PC-3 (cell line): ENCODE data around the gene CPOX. TPM values are rescaled to one million over a fixed set of nuclear protein-coding genes. Genes with fewer than 3 reads are reported as not detected.

ENCODE experiments used
- ATAC-seq: fragments of 200-7000 bp; cut with Tn5 transposase; 2 replicates; pipeline ENCODE4 v1.9.1; 2020; ENCODE audit warnings: mild to moderate bottlenecking, moderate library complexity
- BruUV-seq: library from RNA; stranded (reverse); fragments of 400-500 nt; replicated peaks from 2 replicates; lab custom pipeline; 2021; lab: Mats Ljungman, UMichigan
- CTCF ChIA-PET: fragments of 300-600 bp; sonication (Branson Sonifier 250); formaldehyde crosslinking; loops from one replicate; lab custom pipeline; 2022; ENCODE audit warnings: antibody characterized with exemption; lab: Charles Lee
- POLR2A ChIA-PET: fragments of 300-600 bp; sonication (Branson Sonifier 250); formaldehyde crosslinking; loops from one replicate; lab custom pipeline; 2022; ENCODE audit warnings: antibody characterized with exemption; ENCODE audit not compliant: unreplicated experiment; lab: Charles Lee
- DNase-seq: peaks from one replicate; pipeline ENCODE4 v3.0.0-alpha.2; 2015
- H2AFZ ChIP-seq: fragments of 300-600 bp; sonication (generic); 2 replicates; pipeline ENCODE4 v1.6.0; 2016; ENCODE audit warnings: antibody characterized with exemption, low read length
- H3F3A ChIP-seq: fragments of 300-600 bp; sonication (generic); one replicate; pipeline ENCODE4 v1.6.0; 2017; ENCODE audit warnings: antibody characterized with exemption, low read length, control low read depth, mild to moderate bottlenecking; ENCODE audit not compliant: unreplicated experiment
- H3K27ac ChIP-seq: fragments of 300-600 bp; sonication (generic); 2 replicates; pipeline ENCODE4 v1.5.1; 2016; ENCODE audit warnings: mild to moderate bottlenecking, low read length
- H3K27me3 ChIP-seq: fragments of 300-600 bp; sonication (generic); 2 replicates; pipeline ENCODE4 v1.6.1; 2016; ENCODE audit warnings: low read length, mixed read lengths
- H3K36me3 ChIP-seq: fragments of 300-600 bp; sonication (generic); 2 replicates; pipeline ENCODE4 v1.6.1; 2016; ENCODE audit warnings: low read depth, mixed run types, low read length, mixed read lengths
- H3K4me1 ChIP-seq: fragments of 300-600 bp; sonication (generic); 2 replicates; pipeline ENCODE4 v1.5.1; 2016; ENCODE audit warnings: low read length; ENCODE audit not compliant: insufficient read depth
- H3K4me2 ChIP-seq: fragments of 300-600 bp; sonication (generic); 2 replicates; pipeline ENCODE4 v1.6.0; 2016; ENCODE audit warnings: low read length
- H3K4me3 ChIP-seq: fragments of 300-600 bp; sonication (generic); 2 replicates; pipeline ENCODE4 v1.5.1; 2016; ENCODE audit warnings: mild to moderate bottlenecking, low read length, mixed read lengths
- H3K79me2 ChIP-seq: fragments of 300-600 bp; sonication (generic); 2 replicates; pipeline ENCODE4 v1.6.1; 2017; ENCODE audit warnings: low read length, mixed read lengths
- H3K9ac ChIP-seq: fragments of 300-600 bp; sonication (generic); 2 replicates; pipeline ENCODE4 v1.6.0; 2016; ENCODE audit warnings: mild to moderate bottlenecking, low read length
- H3K9me2 ChIP-seq: fragments of 300-600 bp; sonication (generic); replicated peaks from 2 replicates; pipeline ENCODE4 v1.6.1; 2016; ENCODE audit warnings: mixed run types, low read length, mixed read lengths
- H3K9me3 ChIP-seq: fragments of 300-600 bp; sonication (generic); 2 replicates; pipeline ENCODE4 v1.6.1; 2016; ENCODE audit warnings: low read length, mixed read lengths
- H4K20me1 ChIP-seq: fragments of 300-600 bp; sonication (generic); 2 replicates; pipeline ENCODE4 v1.6.1; 2016; ENCODE audit warnings: low read length, mixed read lengths
- EZH2 ChIP-seq: fragments of 300-600 bp; sonication (generic); IDR thresholded peaks from one replicate; pipeline ENCODE4 v1.6.1; 2017; ENCODE audit warnings: antibody characterized with exemption, mild to moderate bottlenecking, low read length; ENCODE audit not compliant: unreplicated experiment
- EZH2phosphoT487 ChIP-seq: fragments of 300-600 bp; sonication (generic); IDR thresholded peaks from 2 replicates; pipeline ENCODE4 v1.6.1; 2018; ENCODE audit warnings: mild to moderate bottlenecking, antibody characterized with exemption, low read length, borderline replicate concordance
- intact Hi-C: fragments of 100-400 bp; cut with micrococcal nuclease; formaldehyde crosslinking; loops from 2 replicates; pipeline ENCODE4 v1.9.0; 2023
- total RNA-seq: library from RNA; depleted of rRNA; stranded (reverse); fragments of >200 nt; gene quantifications from 2 replicates; pipeline ENCODE4 v1.2.3, GENCODE V29; 2014
- TF ChIP-seq, protein P1 (sequence below): fragments of 300-600 bp; sonication (generic); conservative IDR thresholded peaks from 2 replicates; pipeline ENCODE4 v1.5.1; 2017; ENCODE audit warnings: antibody characterized with exemption, low read depth, mild to moderate bottlenecking, low read length

The CPOX gene
- total RNA-seq, 1 experiment from 2014 or later = 62.0 TPM

GRCh38 chr3:98630416-98630815 is 37.0 kb upstream of the CPOX start:
- H3K9ac ChIP-seq = no peak overlapping the region
- H2AFZ ChIP-seq = no peak overlapping the region
- H3K4me1 ChIP-seq = no peaks in the 10 kb centered on the region
- H3K27ac ChIP-seq = no peak overlapping the region
- CTCF ChIA-PET = no interaction called here
- no peak for DNase-seq
- intact Hi-C loops = no loop called here
- no peaks in the 10 kb centered on the region for H3F3A ChIP-seq
- H3K9me2 ChIP-seq = 0 out of 2 replicates have a peak, but pooled peaks cover 2% of the 10 kb centered on the region
- ATAC-seq = no peak
- BruUV-seq = no TSS peak
- no peaks in the 10 kb centered on the region for H3K79me2 ChIP-seq
- H3K9me3 ChIP-seq = no peaks in the 10 kb centered on the region
- H3K4me3 ChIP-seq = no peak overlapping the region
- no peaks in the 10 kb centered on the region for H3K27me3 ChIP-seq
- TF ChIP-seq EZH2phosphoT487 (no peak), EZH2 (no peak)
- TF ChIP-seq, protein P1, sequence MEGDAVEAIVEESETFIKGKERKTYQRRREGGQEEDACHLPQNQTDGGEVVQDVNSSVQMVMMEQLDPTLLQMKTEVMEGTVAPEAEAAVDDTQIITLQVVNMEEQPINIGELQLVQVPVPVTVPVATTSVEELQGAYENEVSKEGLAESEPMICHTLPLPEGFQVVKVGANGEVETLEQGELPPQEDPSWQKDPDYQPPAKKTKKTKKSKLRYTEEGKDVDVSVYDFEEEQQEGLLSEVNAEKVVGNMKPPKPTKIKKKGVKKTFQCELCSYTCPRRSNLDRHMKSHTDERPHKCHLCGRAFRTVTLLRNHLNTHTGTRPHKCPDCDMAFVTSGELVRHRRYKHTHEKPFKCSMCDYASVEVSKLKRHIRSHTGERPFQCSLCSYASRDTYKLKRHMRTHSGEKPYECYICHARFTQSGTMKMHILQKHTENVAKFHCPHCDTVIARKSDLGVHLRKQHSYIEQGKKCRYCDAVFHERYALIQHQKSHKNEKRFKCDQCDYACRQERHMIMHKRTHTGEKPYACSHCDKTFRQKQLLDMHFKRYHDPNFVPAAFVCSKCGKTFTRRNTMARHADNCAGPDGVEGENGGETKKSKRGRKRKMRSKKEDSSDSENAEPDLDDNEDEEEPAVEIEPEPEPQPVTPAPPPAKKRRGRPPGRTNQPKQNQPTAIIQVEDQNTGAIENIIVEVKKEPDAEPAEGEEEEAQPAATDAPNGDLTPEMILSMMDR = no peak
- POLR2A ChIA-PET = no interaction called here
- no peaks in the 10 kb centered on the region for H3K36me3 ChIP-seq
- H4K20me1 ChIP-seq = no peaks in the 10 kb centered on the region
- no peak overlapping the region for H3K4me2 ChIP-seq

GRCh38 chr3:98628317-98628716 is 34.9 kb upstream of the CPOX start:
- DNase-seq (no peak), ATAC-seq (no peak)
- Histone ChIP-seq H2AFZ (no peak overlapping the region), H3K36me3 (no peaks in the 10 kb centered on the region), H3K9me3 (no peaks in the 10 kb centered on the region), H3K79me2 (no peaks in the 10 kb centered on the region), H3K27ac (no peak overlapping the region), H3K27me3 (no peaks in the 10 kb centered on the region), H3K9me2 (no peaks in the 10 kb centered on the region), H3K4me1 (no peaks in the 10 kb centered on the region), H3K4me2 (no peak overlapping the region), H3K4me3 (no peak overlapping the region), H3F3A (no peaks in the 10 kb centered on the region), H3K9ac (no peak overlapping the region), H4K20me1 (no peaks in the 10 kb centered on the region)
- intact Hi-C loops = no loop called here
- ChIA-PET POLR2A (no interaction called here), CTCF (no interaction called here)
- BruUV-seq = no TSS peak
- no peak for TF ChIP-seq EZH2
- TF ChIP-seq, protein P1 = no peak
- TF ChIP-seq EZH2phosphoT487 = no peak

DNA sequence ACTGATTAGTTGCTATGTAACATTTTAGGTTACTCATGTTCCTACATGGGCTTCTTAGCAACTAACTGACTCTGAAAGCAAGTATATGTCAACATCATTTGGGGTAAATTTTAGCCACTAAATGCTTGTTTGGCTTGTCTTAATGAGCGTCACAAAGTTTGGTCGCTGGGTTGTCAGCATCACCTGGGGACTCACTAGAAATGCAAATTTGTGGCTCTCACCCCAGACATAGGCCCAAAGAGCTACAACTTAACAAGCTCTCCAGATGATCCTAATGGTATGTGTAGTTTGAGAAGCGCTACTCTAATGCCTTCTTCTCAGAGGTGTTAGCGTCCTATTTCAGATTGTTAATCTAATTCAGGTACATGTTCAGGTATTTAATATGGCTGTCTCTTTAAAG is 32.7 kb upstream of the CPOX start:
- ATAC-seq = no peak
- no peaks in the 10 kb centered on the region for H3K4me1 ChIP-seq
- no peaks in the 10 kb centered on the region for H3F3A ChIP-seq
- H3K36me3 ChIP-seq = no peaks in the 10 kb centered on the region
- H3K4me3 ChIP-seq = no peak overlapping the region
- ChIA-PET POLR2A (interaction anchor here (0.6 kb wide), 1 partner anchor 26 kb away, joined by 6 read pairs; no protein-coding TSS in a partner anchor), CTCF (no interaction called here)
- H3K79me2 ChIP-seq = no peaks in the 10 kb centered on the region
- TF ChIP-seq EZH2phosphoT487 (no peak), EZH2 (no peak)
- TF ChIP-seq, protein P1 = no peak
- H3K9me2 ChIP-seq = no peaks in the 10 kb centered on the region
- H3K27me3 ChIP-seq = no peaks in the 10 kb centered on the region
- BruUV-seq = no TSS peak
- H3K4me2 ChIP-seq = no peak overlapping the region
- H2AFZ ChIP-seq = no peak overlapping the region
- no peak for DNase-seq
- no peak overlapping the region for H3K27ac ChIP-seq
- H4K20me1 ChIP-seq = no peaks in the 10 kb centered on the region
- no peaks in the 10 kb centered on the region for H3K9me3 ChIP-seq
- intact Hi-C loops = no loop called here
- H3K9ac ChIP-seq = no peak overlapping the region
